WTC11 (cell line): ENCODE results near the gene EFCAB8. TPM values are rescaled to one million over a fixed set of nuclear protein-coding genes. Genes with fewer than 3 reads are reported as not detected.

Experiments used
- ATAC-seq: fragments of 200-7000 bp; cut with Tn5 transposase; 2 replicates; pipeline ENCODE4 v1.10.0; 2021; ENCODE audit warnings: mild to moderate bottlenecking, moderate library complexity
- CTCF ChIA-PET: fragments of 300-600 bp; sonication (Branson Sonifier 250); formaldehyde crosslinking; loops from one replicate; lab custom pipeline; 2021; ENCODE audit warnings: antibody characterized with exemption; lab: Charles Lee
- POLR2A ChIA-PET: fragments of 350-600 bp; sonication (Branson Sonifier 250); formaldehyde crosslinking; loops from one replicate; lab custom pipeline; 2021; ENCODE audit warnings: antibody characterized with exemption; lab: Charles Lee
- DNase-seq: peaks from one replicate; pipeline ENCODE4 v3.0.0; 2021; ENCODE audit warnings: low spot score
- H3K27ac Mint-ChIP-seq: 2 replicates; pipeline ENCODE4 v1.8.0; 2021; ENCODE audit warnings: mixed read lengths
- H3K27me3 Mint-ChIP-seq: 2 replicates; pipeline ENCODE4 v1.8.0; 2021; ENCODE audit warnings: low read depth, mild to moderate bottlenecking, moderate library complexity, mixed read lengths
- H3K36me3 Mint-ChIP-seq: 2 replicates; pipeline ENCODE4 v1.8.0; 2021; ENCODE audit warnings: mixed read lengths
- H3K4me1 Mint-ChIP-seq: 2 replicates; pipeline ENCODE4 v1.8.0; 2022; ENCODE audit warnings: mixed read lengths
- H3K4me3 Mint-ChIP-seq: 2 replicates; pipeline ENCODE4 v1.8.0; 2021; ENCODE audit warnings: mild to moderate bottlenecking, moderate library complexity, mixed read lengths
- H3K9me3 Mint-ChIP-seq: 2 replicates; pipeline ENCODE4 v1.8.0; 2021; ENCODE audit warnings: mixed read lengths
- ARID4B ChIP-seq: sonication (generic); formaldehyde crosslinking; IDR thresholded peaks from 2 replicates; pipeline ENCODE4 v1.8.0; 2023; ENCODE audit warnings: missing genetic modification reagents, mild to moderate bottlenecking, borderline replicate concordance
- ATF2 ChIP-seq: sonication (generic); formaldehyde crosslinking; IDR thresholded peaks from 2 replicates; pipeline ENCODE4 v1.8.1; 2022; ENCODE audit warnings: low read depth, missing genetic modification reagents, borderline replicate concordance
- CREB1 ChIP-seq: sonication (generic); formaldehyde crosslinking; IDR thresholded peaks from 2 replicates; pipeline ENCODE4 v1.8.0; 2023; ENCODE audit warnings: mild to moderate bottlenecking, missing genetic modification reagents
- ELF4 ChIP-seq: sonication (generic); formaldehyde crosslinking; IDR thresholded peaks from 2 replicates; pipeline ENCODE4 v1.8.1; 2022; ENCODE audit warnings: low read depth, mild to moderate bottlenecking, moderate library complexity, missing genetic modification reagents
- ESRRA ChIP-seq: sonication (generic); formaldehyde crosslinking; IDR thresholded peaks from 2 replicates; pipeline ENCODE4 v1.8.1; 2022; ENCODE audit warnings: mild to moderate bottlenecking, missing genetic modification reagents, borderline replicate concordance
- NR2C2 ChIP-seq: sonication (generic); formaldehyde crosslinking; IDR thresholded peaks from 2 replicates; pipeline ENCODE4 v1.8.0; 2022; ENCODE audit warnings: mild to moderate bottlenecking, missing genetic modification reagents
- PRRX2 ChIP-seq: fragments of 250-450 bp; sonication (Bioruptor Pico); IDR thresholded peaks from 2 replicates; pipeline ENCODE4 v1.8.0; 2021; ENCODE audit warnings: mild to moderate bottlenecking
- TP53 ChIP-seq: sonication (generic); formaldehyde crosslinking; IDR thresholded peaks from 2 replicates; pipeline ENCODE4 v1.8.1; 2023; ENCODE audit warnings: mild to moderate bottlenecking, missing genetic modification reagents
- ZNF138 ChIP-seq: sonication (generic); formaldehyde crosslinking; conservative IDR thresholded peaks from 2 replicates; pipeline ENCODE4 v1.8.1; 2022; ENCODE audit warnings: mild to moderate bottlenecking, moderate library complexity, missing genetic modification reagents
- ZNF281 ChIP-seq: sonication (generic); formaldehyde crosslinking; IDR thresholded peaks from 2 replicates; pipeline ENCODE4 v1.8.0; 2023; ENCODE audit warnings: mild to moderate bottlenecking, missing genetic modification reagents
- ZNF396 ChIP-seq: fragments of 250-450 bp; sonication (Bioruptor Pico); IDR thresholded peaks from 2 replicates; pipeline ENCODE4 v1.8.0; 2021; ENCODE audit warnings: mild to moderate bottlenecking, moderate library complexity, borderline replicate concordance
- ZNF416 ChIP-seq: fragments of 250-450 bp; sonication (Bioruptor Pico); IDR thresholded peaks from 2 replicates; pipeline ENCODE4 v1.9.0; 2021; ENCODE audit warnings: mild to moderate bottlenecking, inconsistent platforms
- ZNF671 ChIP-seq: fragments of 250-450 bp; sonication (Bioruptor Pico); IDR thresholded peaks from 2 replicates; pipeline ENCODE4 v1.8.0; 2021; ENCODE audit warnings: mild to moderate bottlenecking
- total RNA-seq: library from RNA; stranded (reverse); gene quantifications from 3 replicates; pipeline ENCODE4 v1.2.3, GENCODE V29; 2021
- TF ChIP-seq, protein P1 (sequence below): sonication (generic); formaldehyde crosslinking; IDR thresholded peaks from 2 replicates; pipeline ENCODE4 v1.8.1; 2023; ENCODE audit warnings: mild to moderate bottlenecking, moderate library complexity, missing genetic modification reagents
- TF ChIP-seq, protein P2 (sequence below): sonication (generic); formaldehyde crosslinking; IDR thresholded peaks from 2 replicates; pipeline ENCODE4 v1.8.1; 2023; ENCODE audit warnings: mild to moderate bottlenecking, missing genetic modification reagents, borderline replicate concordance
- TF ChIP-seq, protein P3 (sequence below): sonication (generic); formaldehyde crosslinking; IDR thresholded peaks from 2 replicates; pipeline ENCODE4 v1.8.0; 2022; ENCODE audit warnings: missing genetic modification reagents
- TF ChIP-seq, protein P4 (sequence below): fragments of 250-450 bp; sonication (Bioruptor Pico); IDR thresholded peaks from 2 replicates; pipeline ENCODE4 v1.9.0; 2021; ENCODE audit warnings: mild to moderate bottlenecking

EFCAB8 gene
- total RNA-seq, 1 experiment from 2014 or later, result 0.17 TPM

GRCh38 chr20:32870985-32871384 is 12.3 kb downstream of the EFCAB8 start (continued):
- TF ChIP-seq ATF2 (CRISPR knock-in tag) (no peak), ZNF416 (no peak), TP53 (no peak), ESRRA (CRISPR knock-in tag) (no peak)
- TF ChIP-seq, protein P1, sequence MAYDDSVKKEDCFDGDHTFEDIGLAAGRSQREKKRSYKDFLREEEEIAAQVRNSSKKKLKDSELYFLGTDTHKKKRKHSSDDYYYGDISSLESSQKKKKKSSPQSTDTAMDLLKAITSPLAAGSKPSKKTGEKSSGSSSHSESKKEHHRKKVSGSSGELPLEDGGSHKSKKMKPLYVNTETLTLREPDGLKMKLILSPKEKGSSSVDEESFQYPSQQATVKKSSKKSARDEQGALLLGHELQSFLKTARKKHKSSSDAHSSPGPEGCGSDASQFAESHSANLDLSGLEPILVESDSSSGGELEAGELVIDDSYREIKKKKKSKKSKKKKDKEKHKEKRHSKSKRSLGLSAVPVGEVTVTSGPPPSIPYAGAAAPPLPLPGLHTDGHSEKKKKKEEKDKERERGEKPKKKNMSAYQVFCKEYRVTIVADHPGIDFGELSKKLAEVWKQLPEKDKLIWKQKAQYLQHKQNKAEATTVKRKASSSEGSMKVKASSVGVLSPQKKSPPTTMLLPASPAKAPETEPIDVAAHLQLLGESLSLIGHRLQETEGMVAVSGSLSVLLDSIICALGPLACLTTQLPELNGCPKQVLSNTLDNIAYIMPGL (CRISPR knock-in tag), result no peak
- TF ChIP-seq, all 79 proteins: peak for 0

GRCh38 chr20:32871627-32872160 is 13.0 kb downstream of the EFCAB8 start:
- ATAC-seq (peak; percentile 26; the same call in 1 of the 2 replicates), DNase-seq (no peak)
- Mint-ChIP-seq H3K4me1 (no peaks in the 10 kb centered on the region), H3K4me3 (no peak overlapping the region), H3K36me3 (no peaks in the 10 kb centered on the region), H3K27me3 (no peaks in the 10 kb centered on the region), H3K27ac (no peak overlapping the region), H3K9me3 (no peaks in the 10 kb centered on the region)
- CTCF ChIA-PET, result interaction anchor here (1.0 to 1.6 kb wide), 3 partner anchors 31 to 197 kb away, joined by 3 to 4 read pairs (median 3); partner anchors contain the start of gene C20orf203
- POLR2A ChIA-PET, result no interaction called here
- no peak for TF ChIP-seq CREB1
- no peak for TF ChIP-seq ZNF281 (CRISPR knock-in tag)
- TF ChIP-seq ZNF138, result no peak
- no peak for TF ChIP-seq ZNF396 (CRISPR knock-in tag)
- no peak for TF ChIP-seq NR2C2 (CRISPR knock-in tag)
- no peak for TF ChIP-seq ZNF671 (CRISPR knock-in tag)
- TF ChIP-seq, protein P2, sequence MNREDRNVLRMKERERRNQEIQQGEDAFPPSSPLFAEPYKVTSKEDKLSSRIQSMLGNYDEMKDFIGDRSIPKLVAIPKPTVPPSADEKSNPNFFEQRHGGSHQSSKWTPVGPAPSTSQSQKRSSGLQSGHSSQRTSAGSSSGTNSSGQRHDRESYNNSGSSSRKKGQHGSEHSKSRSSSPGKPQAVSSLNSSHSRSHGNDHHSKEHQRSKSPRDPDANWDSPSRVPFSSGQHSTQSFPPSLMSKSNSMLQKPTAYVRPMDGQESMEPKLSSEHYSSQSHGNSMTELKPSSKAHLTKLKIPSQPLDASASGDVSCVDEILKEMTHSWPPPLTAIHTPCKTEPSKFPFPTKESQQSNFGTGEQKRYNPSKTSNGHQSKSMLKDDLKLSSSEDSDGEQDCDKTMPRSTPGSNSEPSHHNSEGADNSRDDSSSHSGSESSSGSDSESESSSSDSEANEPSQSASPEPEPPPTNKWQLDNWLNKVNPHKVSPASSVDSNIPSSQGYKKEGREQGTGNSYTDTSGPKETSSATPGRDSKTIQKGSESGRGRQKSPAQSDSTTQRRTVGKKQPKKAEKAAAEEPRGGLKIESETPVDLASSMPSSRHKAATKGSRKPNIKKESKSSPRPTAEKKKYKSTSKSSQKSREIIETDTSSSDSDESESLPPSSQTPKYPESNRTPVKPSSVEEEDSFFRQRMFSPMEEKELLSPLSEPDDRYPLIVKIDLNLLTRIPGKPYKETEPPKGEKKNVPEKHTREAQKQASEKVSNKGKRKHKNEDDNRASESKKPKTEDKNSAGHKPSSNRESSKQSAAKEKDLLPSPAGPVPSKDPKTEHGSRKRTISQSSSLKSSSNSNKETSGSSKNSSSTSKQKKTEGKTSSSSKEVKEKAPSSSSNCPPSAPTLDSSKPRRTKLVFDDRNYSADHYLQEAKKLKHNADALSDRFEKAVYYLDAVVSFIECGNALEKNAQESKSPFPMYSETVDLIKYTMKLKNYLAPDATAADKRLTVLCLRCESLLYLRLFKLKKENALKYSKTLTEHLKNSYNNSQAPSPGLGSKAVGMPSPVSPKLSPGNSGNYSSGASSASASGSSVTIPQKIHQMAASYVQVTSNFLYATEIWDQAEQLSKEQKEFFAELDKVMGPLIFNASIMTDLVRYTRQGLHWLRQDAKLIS (CRISPR knock-in tag), result no peak
- TF ChIP-seq, protein P3, sequence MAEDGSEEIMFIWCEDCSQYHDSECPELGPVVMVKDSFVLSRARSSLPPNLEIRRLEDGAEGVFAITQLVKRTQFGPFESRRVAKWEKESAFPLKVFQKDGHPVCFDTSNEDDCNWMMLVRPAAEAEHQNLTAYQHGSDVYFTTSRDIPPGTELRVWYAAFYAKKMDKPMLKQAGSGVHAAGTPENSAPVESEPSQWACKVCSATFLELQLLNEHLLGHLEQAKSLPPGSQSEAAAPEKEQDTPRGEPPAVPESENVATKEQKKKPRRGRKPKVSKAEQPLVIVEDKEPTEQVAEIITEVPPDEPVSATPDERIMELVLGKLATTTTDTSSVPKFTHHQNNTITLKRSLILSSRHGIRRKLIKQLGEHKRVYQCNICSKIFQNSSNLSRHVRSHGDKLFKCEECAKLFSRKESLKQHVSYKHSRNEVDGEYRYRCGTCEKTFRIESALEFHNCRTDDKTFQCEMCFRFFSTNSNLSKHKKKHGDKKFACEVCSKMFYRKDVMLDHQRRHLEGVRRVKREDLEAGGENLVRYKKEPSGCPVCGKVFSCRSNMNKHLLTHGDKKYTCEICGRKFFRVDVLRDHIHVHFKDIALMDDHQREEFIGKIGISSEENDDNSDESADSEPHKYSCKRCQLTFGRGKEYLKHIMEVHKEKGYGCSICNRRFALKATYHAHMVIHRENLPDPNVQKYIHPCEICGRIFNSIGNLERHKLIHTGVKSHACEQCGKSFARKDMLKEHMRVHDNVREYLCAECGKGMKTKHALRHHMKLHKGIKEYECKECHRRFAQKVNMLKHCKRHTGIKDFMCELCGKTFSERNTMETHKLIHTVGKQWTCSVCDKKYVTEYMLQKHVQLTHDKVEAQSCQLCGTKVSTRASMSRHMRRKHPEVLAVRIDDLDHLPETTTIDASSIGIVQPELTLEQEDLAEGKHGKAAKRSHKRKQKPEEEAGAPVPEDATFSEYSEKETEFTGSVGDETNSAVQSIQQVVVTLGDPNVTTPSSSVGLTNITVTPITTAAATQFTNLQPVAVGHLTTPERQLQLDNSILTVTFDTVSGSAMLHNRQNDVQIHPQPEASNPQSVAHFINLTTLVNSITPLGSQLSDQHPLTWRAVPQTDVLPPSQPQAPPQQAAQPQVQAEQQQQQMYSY (CRISPR knock-in tag), result no peak
- no peak for TF ChIP-seq ELF4
- TF ChIP-seq, protein P4, sequence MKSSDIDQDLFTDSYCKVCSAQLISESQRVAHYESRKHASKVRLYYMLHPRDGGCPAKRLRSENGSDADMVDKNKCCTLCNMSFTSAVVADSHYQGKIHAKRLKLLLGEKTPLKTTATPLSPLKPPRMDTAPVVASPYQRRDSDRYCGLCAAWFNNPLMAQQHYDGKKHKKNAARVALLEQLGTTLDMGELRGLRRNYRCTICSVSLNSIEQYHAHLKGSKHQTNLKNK (CRISPR knock-in tag), result no peak
- TF ChIP-seq ARID4B (CRISPR knock-in tag), result no peak
- TF ChIP-seq PRRX2 (CRISPR knock-in tag), result no peak
